22Rv1 (cell line): ENCODE measurements around the gene CNIH3.

Experiments used
- ZFX ChIP-seq: fragments of 450-650 bp; IDR thresholded peaks from 2 replicates; pipeline ENCODE4 v1.6.1; 2017; ENCODE audit warnings: antibody characterized with exemption, borderline replicate concordance
- TF ChIP-seq, protein P1 (sequence below): fragments of 450-650 bp; IDR thresholded peaks from 2 replicates; pipeline ENCODE4 v1.5.1; 2017; ENCODE audit warnings: mild to moderate bottlenecking

DNA sequence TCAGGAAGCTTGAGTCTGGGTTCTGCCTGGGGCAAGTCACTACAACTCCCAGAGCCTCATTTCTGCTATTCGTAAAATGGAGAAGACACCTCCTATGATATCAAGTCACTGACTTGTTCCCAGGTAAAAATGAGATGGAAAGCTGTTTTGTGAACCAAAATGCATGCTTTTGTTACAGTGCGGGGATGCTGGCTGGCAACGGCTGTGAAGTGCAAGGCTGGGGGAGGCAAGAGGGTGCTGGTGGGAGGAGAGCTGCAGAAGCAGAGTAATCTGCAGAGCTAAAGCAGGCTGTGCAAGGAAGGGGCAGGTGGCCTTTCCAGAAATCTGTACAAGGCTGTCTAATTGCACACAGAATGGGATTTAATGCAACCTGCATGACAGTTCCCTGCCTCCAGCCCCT lies 150.9 kb downstream of the CNIH3 start:
- TF ChIP-seq, protein P1, sequence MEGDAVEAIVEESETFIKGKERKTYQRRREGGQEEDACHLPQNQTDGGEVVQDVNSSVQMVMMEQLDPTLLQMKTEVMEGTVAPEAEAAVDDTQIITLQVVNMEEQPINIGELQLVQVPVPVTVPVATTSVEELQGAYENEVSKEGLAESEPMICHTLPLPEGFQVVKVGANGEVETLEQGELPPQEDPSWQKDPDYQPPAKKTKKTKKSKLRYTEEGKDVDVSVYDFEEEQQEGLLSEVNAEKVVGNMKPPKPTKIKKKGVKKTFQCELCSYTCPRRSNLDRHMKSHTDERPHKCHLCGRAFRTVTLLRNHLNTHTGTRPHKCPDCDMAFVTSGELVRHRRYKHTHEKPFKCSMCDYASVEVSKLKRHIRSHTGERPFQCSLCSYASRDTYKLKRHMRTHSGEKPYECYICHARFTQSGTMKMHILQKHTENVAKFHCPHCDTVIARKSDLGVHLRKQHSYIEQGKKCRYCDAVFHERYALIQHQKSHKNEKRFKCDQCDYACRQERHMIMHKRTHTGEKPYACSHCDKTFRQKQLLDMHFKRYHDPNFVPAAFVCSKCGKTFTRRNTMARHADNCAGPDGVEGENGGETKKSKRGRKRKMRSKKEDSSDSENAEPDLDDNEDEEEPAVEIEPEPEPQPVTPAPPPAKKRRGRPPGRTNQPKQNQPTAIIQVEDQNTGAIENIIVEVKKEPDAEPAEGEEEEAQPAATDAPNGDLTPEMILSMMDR, result no peak
- no peak for TF ChIP-seq ZFX
